Activated CD8-positive, alpha-beta memory T cell treated with anti-CD3 and anti-CD28 coated beads for 24 hours (primary cell): ENCODE results near the gene INHBC.
"Not testable (repeated sequence)": the region's sequence is repeated elsewhere in the genome, so short reads cannot be mapped to it uniquely, and the experiment has no call there.

Experiments
- DNase-seq: peaks from one replicate; pipeline ENCODE4 v3.0.0-alpha.2; 2020

INHBC gene

GRCh38 chr12:57487597-57488401, 53.2 kb downstream of the INHBC start, which contains the start of gene MARS1:
Gene MARS1 (plus strand): TSS chr12:57488068. CDS start chr12:57488091, 23 bp downstream.
- DNase-seq = peak; percentile 93

GRCh38 chr12:57488402-57489156, 54.0 kb downstream of the INHBC start:
- no peak for DNase-seq

- DNase-seq = no peak
These were observed 54.6 kb downstream of the INHBC start for GRCh38 chr12:57489157-57489641.

- no peak for DNase-seq
These were observed 55.5 kb downstream of the INHBC start for GRCh38 chr12:57490126-57490525.

GRCh38 chr12:57491393-57492280, 57.1 kb downstream of the INHBC start:
- no peak for DNase-seq

- DNase-seq = not testable (repeated sequence)
These were observed 60.6 kb downstream of the INHBC start for GRCh38 chr12:57495051-57495701.

- DNase-seq = no peak
These were observed 62.2 kb downstream of the INHBC start for GRCh38 chr12:57496822-57497221.

GRCh38 chr12:57497223-57498131, 62.9 kb downstream of the INHBC start:
- no peak for DNase-seq

GRCh38 chr12:57498132-57498502, 63.5 kb downstream of the INHBC start:
- no peak for DNase-seq

GRCh38 chr12:57498571-57498970, 64.0 kb downstream of the INHBC start:
- no peak for DNase-seq

- DNase-seq = no peak
These were observed 65.6 kb downstream of the INHBC start for GRCh38 chr12:57500213-57500612.
